ENCODE results near the gene CRYGA.
"Not testable (repeated sequence)": the region's sequence is repeated elsewhere in the genome, so short reads cannot be mapped to it uniquely, and the experiment has no call there.

CRYGA gene

DNA sequence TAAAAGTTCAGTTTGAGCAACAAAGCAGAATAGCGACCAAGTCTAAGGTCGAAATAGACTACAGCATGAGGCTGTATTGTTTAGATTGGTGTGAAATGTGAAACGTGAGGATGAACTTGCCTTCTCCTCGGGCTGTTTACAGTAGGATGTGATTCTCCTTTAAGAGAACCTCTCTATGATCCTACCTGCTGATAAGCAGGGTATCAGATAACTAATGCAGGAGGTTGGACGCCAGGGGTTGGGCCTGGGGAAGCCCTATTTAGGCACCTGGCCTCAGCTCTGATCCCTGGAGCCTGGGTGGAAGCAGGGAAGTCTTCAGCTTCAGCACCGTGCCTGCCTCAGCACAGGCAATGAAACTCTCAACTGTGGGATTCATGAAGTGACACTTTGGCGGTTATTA, 50.4 kb downstream of the CRYGA start:
- Histone ChIP-seq H3K27ac (ENCODE audit: low read depth, low read length) (no peak overlapping the region), H3K9me2 (replicated peaks; ENCODE audit: control insufficient read depth, low read length) (no peaks in the 10 kb centered on the region), H3K4me1 (ENCODE audit: control insufficient read depth, low read length) (no peaks in the 10 kb centered on the region), H3F3A (ENCODE audit: control insufficient read depth, insufficient read depth) (no peaks in the 10 kb centered on the region), H3K4me3 (ENCODE audit: low read length) (no peak overlapping the region), H3K9me3 (ENCODE audit: control insufficient read depth, insufficient read depth, low read length) (no peaks in the 10 kb centered on the region), H4K20me1 (ENCODE audit: control insufficient read depth, insufficient read depth, low read depth, low read length) (no peaks in the 10 kb centered on the region), H3K79me2 (ENCODE audit: control insufficient read depth, low read length) (no peaks in the 10 kb centered on the region), H3K27me3 (ENCODE audit: control insufficient read depth, low read length) (no peaks in the 10 kb centered on the region), H3K36me3 (ENCODE audit: control insufficient read depth, low read length) (no peaks in the 10 kb centered on the region), H3K4me2 (ENCODE audit: low read length) (no peak overlapping the region)
- TF ChIP-seq, protein P1, sequence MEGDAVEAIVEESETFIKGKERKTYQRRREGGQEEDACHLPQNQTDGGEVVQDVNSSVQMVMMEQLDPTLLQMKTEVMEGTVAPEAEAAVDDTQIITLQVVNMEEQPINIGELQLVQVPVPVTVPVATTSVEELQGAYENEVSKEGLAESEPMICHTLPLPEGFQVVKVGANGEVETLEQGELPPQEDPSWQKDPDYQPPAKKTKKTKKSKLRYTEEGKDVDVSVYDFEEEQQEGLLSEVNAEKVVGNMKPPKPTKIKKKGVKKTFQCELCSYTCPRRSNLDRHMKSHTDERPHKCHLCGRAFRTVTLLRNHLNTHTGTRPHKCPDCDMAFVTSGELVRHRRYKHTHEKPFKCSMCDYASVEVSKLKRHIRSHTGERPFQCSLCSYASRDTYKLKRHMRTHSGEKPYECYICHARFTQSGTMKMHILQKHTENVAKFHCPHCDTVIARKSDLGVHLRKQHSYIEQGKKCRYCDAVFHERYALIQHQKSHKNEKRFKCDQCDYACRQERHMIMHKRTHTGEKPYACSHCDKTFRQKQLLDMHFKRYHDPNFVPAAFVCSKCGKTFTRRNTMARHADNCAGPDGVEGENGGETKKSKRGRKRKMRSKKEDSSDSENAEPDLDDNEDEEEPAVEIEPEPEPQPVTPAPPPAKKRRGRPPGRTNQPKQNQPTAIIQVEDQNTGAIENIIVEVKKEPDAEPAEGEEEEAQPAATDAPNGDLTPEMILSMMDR (IDR thresholded peaks at IDR 0.05; ENCODE audit: low read depth, low read length, poor library complexity, severe bottlenecking): no peak
- no peak for TF ChIP-seq EZH2phosphoT487 (IDR thresholded peaks at IDR 0.05; ENCODE audit: borderline replicate concordance, low read length)

DNA sequence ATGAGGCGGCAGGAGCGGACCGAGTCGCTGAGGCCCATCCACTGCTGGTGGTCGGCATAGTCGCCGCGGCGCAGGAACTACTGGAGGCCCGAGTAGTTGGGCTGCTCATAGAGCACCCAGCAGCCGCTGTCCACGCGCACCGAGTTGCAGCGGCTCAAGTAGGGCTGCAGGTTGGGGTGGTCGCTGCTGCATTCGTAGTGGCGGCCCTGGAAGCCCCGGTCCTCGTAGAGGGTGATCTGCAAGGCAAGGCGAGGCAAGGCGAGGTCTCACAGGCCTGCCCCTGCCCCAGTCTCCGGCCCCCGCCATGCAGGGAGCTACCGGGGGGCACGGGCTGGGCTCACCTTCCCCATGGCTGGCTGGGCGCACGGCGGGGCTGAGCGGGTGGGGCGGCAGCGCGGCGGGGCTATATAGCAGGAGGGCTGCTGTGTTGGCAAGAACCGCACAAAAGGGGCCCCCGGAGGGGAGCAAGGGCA, 51.1 kb downstream of the CRYGA start:
- not testable (repeated sequence) for H3K9me2 ChIP-seq (replicated peaks; ENCODE audit: control insufficient read depth, low read length); H3K79me2 ChIP-seq (ENCODE audit: control insufficient read depth, low read length); H3K4me3 ChIP-seq (ENCODE audit: low read length); H3K27me3 ChIP-seq (ENCODE audit: control insufficient read depth, low read length); H3K4me2 ChIP-seq (ENCODE audit: low read length); H3F3A ChIP-seq (ENCODE audit: control insufficient read depth, insufficient read depth); H3K27ac ChIP-seq (ENCODE audit: low read depth, low read length); H3K36me3 ChIP-seq (ENCODE audit: control insufficient read depth, low read length); H3K9me3 ChIP-seq (ENCODE audit: control insufficient read depth, insufficient read depth, low read length); H3K4me1 ChIP-seq (ENCODE audit: control insufficient read depth, low read length); H4K20me1 ChIP-seq (ENCODE audit: control insufficient read depth, insufficient read depth, low read depth, low read length)
